KBM-7 (cell line): Measurements from ENCODE around the gene UBL7.

Source experiments
- DNase-seq: peaks from one replicate; pipeline ENCODE4 v3.0.0-alpha.2; 2015
- in situ Hi-C: fragments of 300-500 bp; cut with MboI; formaldehyde crosslinking; loops from 2 replicates; pipeline ENCODE4 v1.14.3; 2020; ENCODE audit warnings: low sequenced_read_pairs, low pct_unique_long_range_greater_than_20kb, mixed read lengths

UBL7 gene

DNA sequence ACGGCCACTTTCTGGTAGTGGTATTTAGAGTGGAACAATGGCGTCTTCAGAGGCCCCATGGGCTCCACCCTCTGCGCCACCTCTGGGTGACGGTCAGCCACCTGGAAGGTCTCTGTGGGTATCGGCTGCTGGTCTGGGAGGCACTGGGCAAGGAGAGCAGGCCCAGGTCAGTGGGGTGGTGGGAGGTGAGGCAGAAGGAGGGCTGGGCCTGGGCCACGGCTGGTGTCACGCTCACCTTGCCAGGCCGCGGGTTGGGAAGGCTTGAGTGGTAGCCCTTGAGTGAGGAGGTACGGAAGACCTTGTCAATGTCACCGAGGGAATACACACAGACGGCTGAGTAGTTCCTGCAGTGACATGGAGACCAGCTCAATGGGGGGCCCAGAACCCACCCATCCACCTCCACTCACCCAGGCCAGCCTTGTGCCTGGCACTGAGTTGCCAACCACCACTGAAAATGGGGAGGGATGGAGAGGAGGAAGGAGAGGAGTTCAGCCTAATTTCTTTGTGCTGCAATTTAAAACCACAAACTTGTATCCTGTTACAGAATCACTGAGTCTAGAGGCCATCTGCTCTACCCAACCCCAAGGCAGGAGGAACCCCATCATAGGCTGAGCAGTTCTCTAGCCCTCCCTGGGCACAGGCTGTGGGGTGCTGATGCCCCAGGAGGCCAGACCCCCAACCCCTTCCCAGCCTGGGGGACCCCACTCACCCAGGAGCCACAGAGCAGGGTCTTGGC is 46.2 kb downstream of the UBL7 start:
- no peak for DNase-seq
- in situ Hi-C loops = no loop called here

DNA sequence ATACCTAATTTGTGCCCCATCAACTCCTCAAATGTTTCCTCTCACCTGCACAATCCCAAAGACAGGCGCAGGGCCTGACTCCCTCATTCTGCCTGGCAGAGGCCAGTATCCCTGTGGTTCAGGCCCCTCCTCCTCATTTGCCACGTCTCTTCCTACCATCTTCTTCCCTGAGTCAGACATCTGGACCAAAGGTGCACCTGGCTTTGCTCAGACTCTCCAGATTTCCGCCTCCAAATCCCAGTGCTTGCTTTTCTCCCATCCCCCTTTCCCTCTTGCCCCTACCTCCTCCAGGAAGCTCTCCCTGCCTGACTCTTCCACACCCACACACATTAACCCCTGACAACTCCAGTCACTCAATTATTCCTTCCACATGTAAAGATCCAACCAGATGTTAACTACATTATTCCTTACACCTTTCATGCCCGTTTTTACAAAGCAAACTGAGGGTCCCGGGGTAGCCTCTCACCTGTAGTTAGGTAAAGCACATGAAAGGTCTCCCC is 46.8 kb downstream of the UBL7 start:
- in situ Hi-C loops = no loop called here
- no peak for DNase-seq

DNA sequence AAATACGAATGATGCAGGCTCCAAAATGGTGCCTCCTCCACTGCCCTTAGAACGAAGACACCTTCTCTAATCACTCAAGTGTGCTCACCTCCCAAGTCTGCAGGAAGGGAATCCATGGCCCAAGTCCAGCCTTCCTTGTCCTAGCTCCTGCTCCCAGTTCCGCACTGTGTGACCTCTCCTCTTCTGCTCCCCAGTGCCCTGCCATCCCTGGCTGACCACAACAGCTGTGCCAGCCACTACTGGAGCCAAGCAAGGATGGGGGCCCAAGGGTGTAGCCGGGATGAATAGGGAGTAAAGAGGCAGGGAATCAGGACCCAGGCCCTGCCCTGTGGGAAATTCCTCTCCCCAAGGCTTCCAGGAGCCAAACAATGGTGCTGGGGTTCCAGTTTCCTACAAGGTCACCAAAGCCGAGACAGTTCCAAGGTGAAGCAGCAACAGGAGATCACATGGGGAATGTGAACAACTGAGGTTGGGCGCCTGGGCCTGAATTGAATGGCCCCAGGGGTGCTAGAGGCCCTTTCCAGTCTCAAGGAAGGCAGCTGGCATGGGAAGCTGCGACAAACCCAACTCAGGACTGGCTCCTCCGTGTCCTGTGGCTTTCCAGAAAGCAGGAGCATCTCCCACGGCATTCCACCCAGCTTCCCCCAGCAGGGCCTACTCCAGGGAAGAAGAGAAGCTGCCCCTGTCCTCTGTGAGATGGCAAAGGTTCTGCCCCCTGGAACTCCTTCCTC is 47.4 kb downstream of the UBL7 start:
- DNase-seq = no peak
- in situ Hi-C loops = no loop called here

DNA sequence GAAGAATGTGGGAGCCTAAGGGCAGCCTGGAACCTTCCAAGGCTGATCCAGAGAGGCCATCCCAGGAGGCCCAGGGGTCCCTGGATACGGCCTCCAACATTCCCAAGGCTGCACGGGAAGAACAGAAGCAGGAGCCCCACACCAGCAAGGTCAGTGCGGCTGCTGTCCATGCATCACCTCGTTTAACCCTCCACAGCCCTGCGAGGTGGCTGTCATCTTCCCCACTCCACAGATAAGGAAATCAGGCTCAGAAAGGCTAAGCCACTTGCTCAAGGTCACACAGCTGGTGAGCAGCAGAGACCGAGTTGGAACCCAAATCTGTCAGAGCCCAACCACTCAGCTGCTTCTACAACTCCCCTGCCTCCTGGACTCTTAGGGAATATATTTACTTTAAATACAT is 48.8 kb downstream of the UBL7 start:
- no peak for DNase-seq
- in situ Hi-C loops = no loop called here

DNA sequence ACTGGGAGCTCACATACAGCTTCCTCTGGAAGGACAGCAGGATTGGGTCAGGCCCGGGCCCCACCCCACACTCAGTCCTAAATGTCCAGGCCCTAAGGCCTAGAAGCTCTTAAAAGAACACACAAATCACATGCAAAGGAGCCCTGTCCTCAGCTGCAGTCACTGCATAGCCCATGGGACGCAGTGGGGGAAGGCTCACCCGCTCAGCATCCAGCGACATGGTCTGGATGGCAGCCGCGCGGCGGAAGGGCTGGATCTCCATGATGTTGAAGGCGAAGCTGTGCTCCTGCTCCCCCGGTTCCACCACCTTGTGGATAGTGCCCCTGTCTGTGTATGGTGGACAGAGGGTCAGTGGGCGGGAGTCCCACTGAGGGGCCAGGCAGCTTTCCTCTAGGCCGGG is 49.3 kb downstream of the UBL7 start:
- in situ Hi-C loops = no loop called here

DNA sequence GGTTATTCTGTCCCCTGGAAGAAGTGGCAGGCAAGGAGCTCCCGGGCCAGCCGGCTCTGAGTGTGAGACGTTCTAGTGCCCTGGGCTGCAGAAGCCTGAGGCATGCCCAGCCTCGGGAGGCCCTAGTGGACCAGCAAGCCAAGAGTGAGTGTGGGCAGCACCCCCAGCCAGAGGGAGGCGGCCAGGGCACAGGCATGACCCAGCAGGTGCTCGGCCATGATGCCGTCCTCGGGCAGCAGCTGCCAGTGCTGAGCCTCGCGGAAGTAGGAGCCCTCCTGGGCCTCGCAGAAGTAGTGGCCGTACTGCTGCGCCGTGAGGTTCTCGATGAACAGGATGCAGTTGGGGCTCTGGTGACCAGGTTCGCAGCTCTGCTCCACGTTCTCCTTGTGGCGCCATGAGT is 50.5 kb downstream of the UBL7 start:
- DNase-seq = no peak
- in situ Hi-C loops = no loop called here

More for the DNA sequence above, 49.3 kb downstream of the UBL7 start:
- DNase-seq = no peak

DNA sequence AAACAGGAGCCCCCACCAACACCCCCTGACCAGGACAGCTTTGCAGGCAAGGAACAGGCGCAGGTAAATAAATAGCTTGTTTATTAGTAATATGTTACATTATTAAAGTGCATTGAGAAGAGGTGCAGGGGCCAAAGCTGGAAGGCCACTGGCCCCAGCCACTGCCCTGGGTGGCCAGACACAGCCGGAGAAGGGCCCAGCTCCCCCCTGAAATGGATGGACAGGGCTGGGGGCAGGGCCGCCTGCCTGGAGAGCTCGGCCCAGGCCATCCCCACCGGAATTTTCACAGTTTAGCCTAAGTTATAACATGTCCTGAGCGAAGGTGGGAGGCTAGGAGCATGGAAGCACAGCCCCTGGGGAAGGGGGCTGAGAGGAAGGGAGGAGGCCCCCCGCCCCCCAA is 51.7 kb downstream of the UBL7 start:
- DNase-seq = no peak
- in situ Hi-C loops = no loop called here

DNA sequence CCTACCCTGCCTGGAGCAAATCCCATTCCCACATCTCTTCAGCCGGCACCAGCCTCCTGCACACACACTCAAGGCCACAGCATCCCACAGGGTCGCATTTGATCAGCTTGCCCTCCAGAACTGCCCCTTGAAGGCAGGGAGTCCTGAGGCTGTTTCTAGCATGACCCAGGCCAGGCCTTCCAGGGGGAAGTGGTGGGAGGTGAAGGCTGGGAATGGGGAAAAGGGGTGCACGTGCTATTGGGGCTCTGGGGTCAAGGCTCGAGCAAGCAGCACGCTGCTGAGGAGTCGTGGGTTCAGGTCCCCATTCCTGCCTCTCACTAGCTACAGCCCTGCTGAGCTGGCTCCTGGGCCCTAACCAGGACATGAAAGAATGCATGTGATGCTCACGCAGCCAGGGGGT is 52.1 kb downstream of the UBL7 start:
- in situ Hi-C loops = no loop called here
- DNase-seq = no peak

DNA sequence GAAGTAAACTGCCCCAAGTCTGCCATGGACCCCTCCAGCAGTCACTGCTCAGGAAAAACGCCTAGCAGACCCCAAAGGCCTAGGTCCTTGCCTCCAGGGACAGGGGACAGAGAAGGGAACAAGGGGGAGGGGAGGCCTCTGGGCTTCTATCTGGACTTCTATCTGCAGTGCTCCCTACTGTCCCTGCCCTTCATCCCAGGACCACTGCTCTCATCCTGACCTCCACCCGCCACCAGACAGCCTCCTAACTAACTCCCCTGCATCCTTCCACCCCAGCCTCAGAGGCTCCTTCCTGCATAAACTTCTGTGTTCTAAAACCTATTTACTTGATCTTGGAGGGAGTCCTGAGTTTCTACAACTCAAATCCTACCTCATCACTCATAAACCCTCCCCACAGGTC is 52.6 kb downstream of the UBL7 start:
- in situ Hi-C loops = no loop called here
- no peak for DNase-seq

DNA sequence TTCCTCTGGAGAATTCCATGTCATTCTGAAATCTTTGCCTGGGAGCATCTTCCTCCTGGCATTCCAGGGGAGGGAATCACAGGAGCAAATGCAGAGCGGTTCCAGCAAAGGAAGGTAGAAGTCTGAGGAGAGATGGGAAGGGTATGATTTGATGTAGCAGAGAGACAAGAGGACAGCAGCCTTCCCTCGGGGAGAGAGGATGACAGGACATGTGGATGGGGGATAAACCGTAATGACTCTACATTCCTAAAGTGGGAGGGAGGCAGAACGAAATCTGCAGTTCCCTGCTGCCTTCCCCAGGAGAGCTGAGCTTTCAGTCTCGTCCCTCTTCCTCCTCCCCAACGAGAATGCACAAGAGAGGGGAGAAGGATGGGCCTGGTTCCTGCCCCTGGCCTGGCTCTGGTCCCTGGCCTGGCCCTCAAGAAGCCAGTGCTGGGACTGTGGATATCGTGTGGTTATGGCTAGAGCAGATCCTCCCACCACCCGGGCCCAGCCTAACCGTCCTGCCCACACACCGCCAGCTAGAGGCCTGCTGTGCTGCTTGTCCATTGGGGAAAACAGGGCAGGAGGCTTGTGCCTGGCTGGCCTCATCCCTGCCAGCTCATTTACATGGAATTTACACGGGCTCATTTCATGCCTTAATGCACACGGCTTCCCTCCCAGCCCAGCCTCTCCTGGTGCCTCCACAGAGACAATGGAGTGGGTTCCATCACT is 53.8 kb downstream of the UBL7 start:
- in situ Hi-C loops = no loop called here
- peak; percentile 70 for DNase-seq

DNA sequence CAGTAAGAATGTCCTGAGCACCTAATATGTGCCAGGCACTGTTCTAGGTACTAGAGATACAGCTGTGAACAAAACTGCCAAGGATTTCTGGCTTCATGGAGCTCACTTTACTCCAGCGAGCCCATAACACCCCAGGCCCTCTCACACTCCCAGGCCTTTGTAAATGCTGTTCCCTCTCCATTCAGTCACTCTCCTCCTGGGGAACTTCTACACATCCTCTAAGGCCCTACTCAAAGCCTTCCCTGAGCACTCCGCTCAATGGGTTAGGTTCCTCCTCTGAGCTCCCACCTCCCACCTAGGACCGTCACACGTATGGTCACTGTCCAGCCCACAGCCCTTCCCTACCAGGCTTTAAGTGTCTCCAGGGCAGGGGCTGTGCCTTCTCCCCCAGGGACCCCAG is 54.4 kb downstream of the UBL7 start:
- in situ Hi-C loops = no loop called here
- DNase-seq = no peak

DNA sequence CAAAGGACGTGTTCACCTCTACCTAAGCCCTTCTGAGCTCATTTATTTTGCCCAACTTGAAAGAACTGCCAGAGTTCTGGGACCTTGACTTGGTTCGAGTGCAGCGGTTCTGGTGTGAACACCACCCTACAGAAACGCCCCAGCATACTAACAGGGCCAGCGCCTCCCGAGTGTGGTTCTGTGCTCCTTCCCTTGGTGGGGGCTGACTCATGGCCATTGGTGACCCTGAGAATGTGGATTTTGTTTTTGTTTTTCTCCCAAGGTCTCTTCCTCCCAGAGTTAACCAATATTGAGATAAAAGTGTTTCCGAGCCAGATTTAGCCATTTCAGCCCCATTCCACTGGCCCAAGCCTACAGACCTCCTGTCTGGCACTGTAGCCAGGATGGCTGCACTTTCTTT is 55.1 kb downstream of the UBL7 start:
- DNase-seq = no peak
- in situ Hi-C loops = no loop called here

DNA sequence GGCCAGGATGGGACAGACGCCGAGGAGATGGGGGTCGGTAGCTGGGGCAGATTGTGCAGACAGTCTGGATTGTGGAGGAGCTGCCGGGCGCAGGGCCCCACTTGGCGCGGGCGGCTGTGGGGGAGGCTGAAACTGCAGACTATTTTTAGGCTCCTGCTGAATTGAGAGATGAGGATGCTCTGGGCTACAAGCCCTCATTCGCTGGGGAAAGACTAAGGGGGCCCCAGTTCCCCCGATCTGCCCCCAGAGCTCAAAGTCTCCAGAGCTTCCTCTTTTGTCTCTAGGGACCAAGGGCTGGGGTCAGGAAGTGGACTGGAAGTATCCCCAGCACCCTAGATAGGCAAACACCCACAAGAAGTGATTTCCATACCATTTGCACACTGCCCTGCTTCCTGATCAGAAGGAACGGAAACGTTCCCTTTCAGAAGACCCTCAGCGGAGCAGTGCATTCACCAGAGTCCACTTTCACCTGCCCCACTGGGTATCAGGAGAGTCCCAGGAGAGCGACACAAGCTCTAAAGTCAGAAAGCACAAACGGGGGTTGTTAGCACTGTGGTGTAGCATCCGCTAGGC is 56.9 kb downstream of the UBL7 start:
- in situ Hi-C loops = no loop called here
- peak; percentile 86 for DNase-seq

DNA sequence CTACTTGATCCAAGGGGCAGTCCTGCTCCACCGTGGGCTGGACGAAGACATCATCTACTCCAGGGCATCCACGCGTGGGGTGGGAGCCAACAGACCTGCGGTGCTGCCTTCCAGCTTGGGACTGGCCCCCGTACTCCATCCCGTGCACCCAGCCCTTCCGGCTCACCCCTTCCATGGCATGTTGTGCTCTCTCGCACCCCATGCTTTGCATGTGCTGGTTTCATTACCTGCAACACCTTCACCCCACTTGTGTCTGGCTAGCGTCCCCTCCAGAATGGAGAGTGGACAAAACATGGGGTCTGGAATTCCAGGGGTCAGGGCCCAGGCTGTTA is 57.4 kb downstream of the UBL7 start:
- in situ Hi-C loops = no loop called here
- no peak for DNase-seq

DNA sequence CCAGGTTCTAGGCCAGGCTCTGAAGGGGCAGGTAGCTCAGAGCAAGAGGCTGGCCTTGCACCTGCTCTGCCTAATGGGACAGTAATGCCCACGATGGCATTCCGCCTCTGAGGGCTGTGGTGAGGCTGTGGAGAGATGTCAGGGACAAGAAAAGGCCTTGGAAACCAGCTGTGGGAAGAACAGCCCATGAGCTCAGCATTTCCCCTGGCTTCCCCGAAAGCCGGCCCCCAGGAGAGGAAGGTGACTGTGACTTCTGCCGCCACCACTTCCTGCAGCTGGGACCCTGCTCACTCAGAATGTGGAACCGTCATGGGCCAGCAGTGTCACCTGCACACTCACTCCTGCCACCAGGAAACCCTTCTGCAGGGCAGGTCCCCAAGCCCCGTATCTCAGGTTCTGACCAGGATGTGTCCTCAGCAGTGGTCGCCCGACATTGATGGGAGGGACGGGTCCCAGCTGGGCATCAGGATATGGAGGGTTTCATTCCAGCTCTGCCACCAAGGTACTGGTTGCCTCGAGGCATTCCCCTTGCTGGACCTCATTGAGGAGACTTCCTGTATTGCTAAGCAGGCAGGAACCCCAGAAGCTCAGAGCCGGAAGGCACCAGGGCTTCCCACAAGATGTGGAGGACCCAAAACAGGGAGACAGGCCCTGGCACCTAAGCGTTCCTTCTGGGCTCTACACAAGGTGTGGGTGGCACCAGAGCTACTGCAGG is 57.9 kb downstream of the UBL7 start:
- peak; percentile 92 for DNase-seq
- in situ Hi-C loops = no loop called here

DNA sequence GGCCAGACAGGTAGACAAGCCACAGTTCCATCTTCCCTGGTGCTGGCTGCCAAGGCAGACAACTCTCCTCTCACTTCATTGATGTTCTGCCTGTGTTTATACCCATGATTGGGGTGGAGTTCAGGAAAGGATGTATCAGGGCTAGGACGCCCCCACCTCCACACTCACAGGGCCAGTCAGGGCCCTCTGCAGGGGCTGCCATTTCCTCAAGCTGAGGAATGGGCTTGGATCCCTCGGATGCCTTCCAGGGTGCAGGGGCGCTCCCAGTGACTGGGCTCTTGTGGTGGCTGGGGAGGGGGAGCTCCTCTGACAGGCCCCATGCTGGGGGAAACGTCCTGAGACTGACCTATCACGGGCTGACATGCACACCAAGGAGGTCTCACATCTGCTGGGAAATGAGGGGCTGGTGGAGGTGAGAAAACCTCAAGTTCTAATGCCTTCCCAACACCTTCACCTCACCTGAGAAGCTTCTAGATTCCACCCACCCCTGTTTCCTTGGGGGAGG is 58.6 kb downstream of the UBL7 start:
- in situ Hi-C loops = no loop called here
- no peak for DNase-seq

DNA sequence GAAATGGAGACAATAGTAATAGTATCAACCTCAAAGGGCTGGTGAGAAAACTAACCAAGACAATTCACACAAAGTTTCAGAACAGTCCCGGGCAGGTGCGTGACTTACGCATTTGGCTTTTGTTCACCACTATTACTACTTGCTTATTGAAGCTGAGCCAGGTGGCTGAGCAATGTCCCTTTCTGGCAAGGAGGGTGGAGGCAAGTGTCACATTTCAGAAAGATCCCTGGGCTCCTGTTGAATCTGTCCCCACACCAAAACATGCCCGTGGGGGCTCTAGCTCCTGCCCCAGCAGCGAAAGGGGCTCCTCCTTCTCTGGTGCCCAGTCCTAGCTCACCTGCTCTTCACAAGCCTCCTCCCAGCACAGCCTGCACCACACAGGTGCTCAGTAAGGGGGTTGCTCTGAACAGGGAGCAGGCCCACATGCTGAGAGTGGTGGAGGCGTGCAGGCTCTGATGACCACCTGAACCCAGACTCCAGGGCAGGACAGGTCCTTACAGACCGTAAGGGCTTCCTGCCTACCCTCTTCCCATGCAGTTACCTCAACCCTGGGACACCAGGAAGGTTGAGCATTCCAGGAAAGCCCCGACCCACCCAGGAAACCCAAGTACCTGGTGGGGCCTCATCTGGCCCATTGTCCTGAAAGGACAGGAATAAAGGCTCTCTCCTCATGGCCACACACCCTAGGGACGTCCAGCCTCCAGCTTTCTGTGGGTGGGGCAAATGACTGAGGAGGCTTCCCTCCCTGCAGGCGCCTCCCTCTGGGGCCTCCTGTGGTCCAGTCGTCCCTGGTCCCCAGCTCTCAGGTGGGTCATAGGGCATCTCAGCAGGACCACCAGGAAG is 59.8 kb downstream of the UBL7 start:
- in situ Hi-C loops = no loop called here
- no peak for DNase-seq

DNA sequence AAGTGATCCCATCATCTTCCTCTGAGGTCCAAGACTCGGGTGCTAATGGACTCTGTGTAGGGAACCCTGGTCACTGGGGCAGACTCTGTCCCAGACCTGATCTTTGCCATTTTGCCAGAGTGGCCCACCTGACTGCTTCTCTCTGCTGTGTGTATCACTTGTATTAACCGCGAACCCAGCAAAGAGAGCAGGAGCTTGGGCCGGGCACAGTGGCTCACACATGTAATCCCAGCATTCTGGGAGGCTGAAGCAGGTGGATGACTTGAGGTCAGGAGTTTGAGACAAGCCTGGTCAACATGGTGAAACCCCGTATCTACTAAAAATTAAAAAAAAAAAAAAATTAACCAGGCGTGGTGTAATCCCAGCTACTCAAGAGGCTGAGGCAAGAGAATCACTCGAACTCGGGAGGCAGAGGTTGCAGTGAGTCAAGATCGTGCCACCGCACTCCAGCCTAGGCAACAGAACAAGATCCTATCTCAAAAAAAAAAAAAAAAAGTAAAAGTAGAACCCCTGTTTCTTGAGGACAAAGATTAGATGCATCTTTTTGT is 60.6 kb downstream of the UBL7 start:
- DNase-seq = no peak

More for the DNA sequence above, 60.6 kb downstream of the UBL7 start:
- in situ Hi-C loops = no loop called here
